Measurements from ENCODE around the gene DDOST. TPM values are rescaled to one million over a fixed set of nuclear protein-coding genes. Genes with fewer than 3 reads are reported as not detected.
A peak's percentile ranks its signal among the peaks of the same experiment; 100 is the strongest.

DDOST gene
- total RNA-seq, 1 experiment from 2014 or later, result 292 TPM

GRCh38 chr1:20668581-20668980 lies 7.4 kb upstream of the DDOST start:
- TF ChIP-seq, protein P1, sequence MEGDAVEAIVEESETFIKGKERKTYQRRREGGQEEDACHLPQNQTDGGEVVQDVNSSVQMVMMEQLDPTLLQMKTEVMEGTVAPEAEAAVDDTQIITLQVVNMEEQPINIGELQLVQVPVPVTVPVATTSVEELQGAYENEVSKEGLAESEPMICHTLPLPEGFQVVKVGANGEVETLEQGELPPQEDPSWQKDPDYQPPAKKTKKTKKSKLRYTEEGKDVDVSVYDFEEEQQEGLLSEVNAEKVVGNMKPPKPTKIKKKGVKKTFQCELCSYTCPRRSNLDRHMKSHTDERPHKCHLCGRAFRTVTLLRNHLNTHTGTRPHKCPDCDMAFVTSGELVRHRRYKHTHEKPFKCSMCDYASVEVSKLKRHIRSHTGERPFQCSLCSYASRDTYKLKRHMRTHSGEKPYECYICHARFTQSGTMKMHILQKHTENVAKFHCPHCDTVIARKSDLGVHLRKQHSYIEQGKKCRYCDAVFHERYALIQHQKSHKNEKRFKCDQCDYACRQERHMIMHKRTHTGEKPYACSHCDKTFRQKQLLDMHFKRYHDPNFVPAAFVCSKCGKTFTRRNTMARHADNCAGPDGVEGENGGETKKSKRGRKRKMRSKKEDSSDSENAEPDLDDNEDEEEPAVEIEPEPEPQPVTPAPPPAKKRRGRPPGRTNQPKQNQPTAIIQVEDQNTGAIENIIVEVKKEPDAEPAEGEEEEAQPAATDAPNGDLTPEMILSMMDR (IDR thresholded peaks at IDR 0.05; ENCODE audit: unreplicated experiment), result no peak
- no peak for DNase-seq (ENCODE audit: unreplicated experiment)

GRCh38 chr1:20666804-20667203 lies 5.6 kb upstream of the DDOST start:
- BruUV-seq (replicated peaks), result no TSS peak
- Mint-ChIP-seq H3K27me3 (ENCODE audit: insufficient read depth, unreplicated experiment) (no peaks in the 10 kb centered on the region), H3K4me1 (ENCODE audit: insufficient read depth, unreplicated experiment) (peaks cover 11% of the 10 kb centered on the region), H3K4me3 (ENCODE audit: unreplicated experiment) (no peak overlapping the region), H3K27ac (ENCODE audit: low read depth, unreplicated experiment) (no peak overlapping the region), H3K36me3 (ENCODE audit: insufficient read depth, unreplicated experiment) (no peaks in the 10 kb centered on the region), H3K9me3 (ENCODE audit: unreplicated experiment) (no peaks in the 10 kb centered on the region)
- peak; percentile 10 for DNase-seq (ENCODE audit: unreplicated experiment)
- CTCF ChIA-PET, result interaction anchor here (0.5 kb wide), 2 partner anchors 67 to 145 kb away, joined by 3 read pairs; no protein-coding TSS in a partner anchor
- TF ChIP-seq, protein P1 (IDR thresholded peaks at IDR 0.05; ENCODE audit: unreplicated experiment), result no peak
- intact Hi-C loops (cut with micrococcal nuclease), result no loop called here
- POLR2A ChIA-PET, result interaction anchor here (1.1 kb wide), 1 partner anchor 119 kb away, joined by 3 read pairs; no protein-coding TSS in a partner anchor

More at GRCh38 chr1:20668581-20668980, 7.4 kb upstream of the DDOST start:
- CTCF ChIA-PET, result interaction anchor here (0.6 to 2.0 kb wide), 4 partner anchors 28 to 615 kb away, joined by 3 to 4 read pairs (median 3); no protein-coding TSS in a partner anchor
- intact Hi-C loops (cut with micrococcal nuclease), result no loop called here
- Mint-ChIP-seq H3K9me3 (ENCODE audit: unreplicated experiment) (no peaks in the 10 kb centered on the region), H3K4me3 (ENCODE audit: unreplicated experiment) (no peak overlapping the region), H3K4me1 (ENCODE audit: insufficient read depth, unreplicated experiment) (no peaks in the 10 kb centered on the region), H3K36me3 (ENCODE audit: insufficient read depth, unreplicated experiment) (no peaks in the 10 kb centered on the region), H3K27ac (ENCODE audit: low read depth, unreplicated experiment) (no peak overlapping the region), H3K27me3 (ENCODE audit: insufficient read depth, unreplicated experiment) (no peaks in the 10 kb centered on the region)
- BruUV-seq (replicated peaks), result no TSS peak
- POLR2A ChIA-PET, result interaction anchor here (0.6 kb wide), 1 partner anchor 123 kb away, joined by 3 read pairs; no protein-coding TSS in a partner anchor

GRCh38 chr1:20666146-20666545 lies 5.0 kb upstream of the DDOST start:
- intact Hi-C loops (cut with micrococcal nuclease), result no loop called here

DNA sequence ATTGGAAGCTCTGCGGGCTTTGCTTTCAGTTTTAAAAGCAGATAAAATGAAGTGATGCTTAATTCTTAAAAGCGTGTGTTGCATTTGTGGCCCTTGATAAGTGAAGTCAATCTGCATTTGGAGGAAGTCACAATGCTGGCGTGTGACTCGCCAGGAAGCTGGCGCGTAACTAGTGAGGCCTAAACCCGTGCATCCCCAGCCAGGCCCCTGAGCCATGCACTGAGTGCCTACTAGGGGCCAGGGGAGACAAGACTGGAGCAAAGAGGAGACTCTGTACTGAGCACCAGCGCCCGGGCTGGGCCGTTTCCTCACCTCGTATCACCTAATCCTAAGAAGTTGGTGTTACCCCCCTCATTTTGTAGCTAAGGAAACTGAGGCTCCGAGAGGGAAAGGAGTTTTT lies 4.6 kb upstream of the DDOST start:
- no peaks in the 10 kb centered on the region for H3K36me3 Mint-ChIP-seq (ENCODE audit: insufficient read depth, unreplicated experiment)
- H3K27me3 Mint-ChIP-seq (ENCODE audit: insufficient read depth, unreplicated experiment), result no peaks in the 10 kb centered on the region
- no peak overlapping the region for H3K27ac Mint-ChIP-seq (ENCODE audit: low read depth, unreplicated experiment)
- TF ChIP-seq, protein P1 (IDR thresholded peaks at IDR 0.05; ENCODE audit: unreplicated experiment), result no peak
- no peak for DNase-seq (ENCODE audit: unreplicated experiment)
- H3K9me3 Mint-ChIP-seq (ENCODE audit: unreplicated experiment), result no peaks in the 10 kb centered on the region
- H3K4me1 Mint-ChIP-seq (ENCODE audit: insufficient read depth, unreplicated experiment), result peaks cover 11% of the 10 kb centered on the region
- CTCF ChIA-PET, result no interaction called here
- POLR2A ChIA-PET, result interaction anchor here (1.1 kb wide), 1 partner anchor 120 kb away, joined by 3 read pairs; no protein-coding TSS in a partner anchor
- no peak overlapping the region for H3K4me3 Mint-ChIP-seq (ENCODE audit: unreplicated experiment)
- no TSS peak for BruUV-seq (replicated peaks)
- intact Hi-C loops (cut with micrococcal nuclease), result no loop called here

More at GRCh38 chr1:20666146-20666545, 5.0 kb upstream of the DDOST start:
- H3K4me1 Mint-ChIP-seq (ENCODE audit: insufficient read depth, unreplicated experiment), result peaks cover 11% of the 10 kb centered on the region
- DNase-seq (ENCODE audit: unreplicated experiment), result no peak
- TF ChIP-seq, protein P1 (IDR thresholded peaks at IDR 0.05; ENCODE audit: unreplicated experiment), result no peak
- no peaks in the 10 kb centered on the region for H3K36me3 Mint-ChIP-seq (ENCODE audit: insufficient read depth, unreplicated experiment)
- H3K4me3 Mint-ChIP-seq (ENCODE audit: unreplicated experiment), result no peak overlapping the region
- no peaks in the 10 kb centered on the region for H3K9me3 Mint-ChIP-seq (ENCODE audit: unreplicated experiment)
- H3K27ac Mint-ChIP-seq (ENCODE audit: low read depth, unreplicated experiment), result no peak overlapping the region
- no TSS peak for BruUV-seq (replicated peaks)
- H3K27me3 Mint-ChIP-seq (ENCODE audit: insufficient read depth, unreplicated experiment), result no peaks in the 10 kb centered on the region
- CTCF ChIA-PET, result no interaction called here
- POLR2A ChIA-PET, result interaction anchor here (1.1 kb wide), 1 partner anchor 120 kb away, joined by 3 read pairs; no protein-coding TSS in a partner anchor

Data from MCF 10A (cell line).